ENCODE data around the gene GPA33. TPM values are rescaled to one million over a fixed set of nuclear protein-coding genes. Genes with fewer than 3 reads are reported as not detected.

The GPA33 gene
- total and polyA plus RNA-seq, 10 of the 15 experiments (the other 5 are each of a cell fraction or from before 2014, with no cell fraction given): 0.09 to 0.27 (median 0.21) TPM; not detected in 1

DNA sequence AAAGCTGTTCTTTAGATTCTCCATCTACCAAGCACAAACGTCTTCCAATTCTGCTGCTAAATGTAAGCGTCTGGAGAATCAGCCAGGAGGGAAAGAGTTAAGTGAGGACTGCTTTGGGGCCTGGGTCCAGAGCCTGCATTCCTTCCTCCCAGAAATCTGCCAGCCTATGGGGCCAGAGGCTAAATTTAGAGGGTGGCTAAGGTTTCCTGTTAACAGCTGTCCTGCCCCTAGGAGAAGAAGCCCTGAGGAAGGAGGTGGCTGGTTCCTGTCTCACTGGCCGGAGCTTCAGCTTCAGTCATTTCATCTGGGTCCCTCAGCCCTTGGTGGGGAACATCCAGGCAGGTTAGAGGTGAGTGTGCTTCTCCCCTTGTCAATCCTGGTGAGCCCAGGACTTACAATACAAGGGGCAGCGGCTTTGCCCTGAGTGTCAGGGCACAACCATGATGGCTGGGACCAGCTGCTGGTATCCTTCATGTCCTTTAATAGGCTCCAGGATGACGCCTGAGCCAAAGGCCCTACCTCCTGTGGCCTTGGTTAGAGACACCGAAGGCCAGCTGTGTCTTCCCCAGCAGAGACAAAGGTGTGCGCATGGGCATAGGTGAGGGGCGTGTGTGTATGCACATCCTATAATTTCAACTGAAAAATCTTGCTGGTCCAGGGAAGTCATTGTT lies 3.8 kb upstream of the GPA33 start, which contains the start of gene STYXL2:
Gene STYXL2 (plus strand): TSS at position 230 of the 671 bp plus-strand sequence. CDS start 775 bp downstream, outside the sequence.
- DNase-seq (ENCODE audit: low read depth, low spot score) (no peak), ATAC-seq (no peak), FAIRE-seq (no peak)
- no peaks in the 10 kb centered on the region; the same call in 2 of the 3 replicates for H3K9me3 ChIP-seq (replicated peaks; ENCODE audit: control insufficient read depth, insufficient read depth, low read length)
- no peak within 1 kb of the TSS for H3K4me3 ChIP-seq
- H3K79me2 ChIP-seq (ENCODE audit: control insufficient read depth, insufficient read depth, low read length): no peaks in the 10 kb centered on the region
- TF ChIP-seq, protein P1, sequence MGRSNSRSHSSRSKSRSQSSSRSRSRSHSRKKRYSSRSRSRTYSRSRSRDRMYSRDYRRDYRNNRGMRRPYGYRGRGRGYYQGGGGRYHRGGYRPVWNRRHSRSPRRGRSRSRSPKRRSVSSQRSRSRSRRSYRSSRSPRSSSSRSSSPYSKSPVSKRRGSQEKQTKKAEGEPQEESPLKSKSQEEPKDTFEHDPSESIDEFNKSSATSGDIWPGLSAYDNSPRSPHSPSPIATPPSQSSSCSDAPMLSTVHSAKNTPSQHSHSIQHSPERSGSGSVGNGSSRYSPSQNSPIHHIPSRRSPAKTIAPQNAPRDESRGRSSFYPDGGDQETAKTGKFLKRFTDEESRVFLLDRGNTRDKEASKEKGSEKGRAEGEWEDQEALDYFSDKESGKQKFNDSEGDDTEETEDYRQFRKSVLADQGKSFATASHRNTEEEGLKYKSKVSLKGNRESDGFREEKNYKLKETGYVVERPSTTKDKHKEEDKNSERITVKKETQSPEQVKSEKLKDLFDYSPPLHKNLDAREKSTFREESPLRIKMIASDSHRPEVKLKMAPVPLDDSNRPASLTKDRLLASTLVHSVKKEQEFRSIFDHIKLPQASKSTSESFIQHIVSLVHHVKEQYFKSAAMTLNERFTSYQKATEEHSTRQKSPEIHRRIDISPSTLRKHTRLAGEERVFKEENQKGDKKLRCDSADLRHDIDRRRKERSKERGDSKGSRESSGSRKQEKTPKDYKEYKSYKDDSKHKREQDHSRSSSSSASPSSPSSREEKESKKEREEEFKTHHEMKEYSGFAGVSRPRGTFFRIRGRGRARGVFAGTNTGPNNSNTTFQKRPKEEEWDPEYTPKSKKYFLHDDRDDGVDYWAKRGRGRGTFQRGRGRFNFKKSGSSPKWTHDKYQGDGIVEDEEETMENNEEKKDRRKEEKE (IDR thresholded peaks at IDR 0.05): no peak
- TF ChIP-seq SIX5 (IDR thresholded peaks at IDR 0.05; ENCODE audit: low read depth, low read length, severe bottlenecking) (no peak), NFYA (IDR thresholded peaks at IDR 0.05; ENCODE audit: borderline replicate concordance, low read depth, low read length) (no peak), KDM1A (IDR thresholded peaks at IDR 0.05; ENCODE audit: borderline replicate concordance) (no peak), EP300 (IDR thresholded peaks at IDR 0.05; ENCODE audit: borderline replicate concordance in 1 of 2, control insufficient read depth in 1 of 2, low read depth in 2 of 2, low read length in 2 of 2) (no peak), ZNF274 (IDR thresholded peaks at IDR 0.05; ENCODE audit: insufficient read depth, insufficient read length) (no peak), ESRRA (IDR thresholded peaks at IDR 0.05; ENCODE audit: low read length) (no peak), ZBED1 (IDR thresholded peaks at IDR 0.05; ENCODE audit: borderline replicate concordance) (no peak)
- TF ChIP-seq, protein P2, sequence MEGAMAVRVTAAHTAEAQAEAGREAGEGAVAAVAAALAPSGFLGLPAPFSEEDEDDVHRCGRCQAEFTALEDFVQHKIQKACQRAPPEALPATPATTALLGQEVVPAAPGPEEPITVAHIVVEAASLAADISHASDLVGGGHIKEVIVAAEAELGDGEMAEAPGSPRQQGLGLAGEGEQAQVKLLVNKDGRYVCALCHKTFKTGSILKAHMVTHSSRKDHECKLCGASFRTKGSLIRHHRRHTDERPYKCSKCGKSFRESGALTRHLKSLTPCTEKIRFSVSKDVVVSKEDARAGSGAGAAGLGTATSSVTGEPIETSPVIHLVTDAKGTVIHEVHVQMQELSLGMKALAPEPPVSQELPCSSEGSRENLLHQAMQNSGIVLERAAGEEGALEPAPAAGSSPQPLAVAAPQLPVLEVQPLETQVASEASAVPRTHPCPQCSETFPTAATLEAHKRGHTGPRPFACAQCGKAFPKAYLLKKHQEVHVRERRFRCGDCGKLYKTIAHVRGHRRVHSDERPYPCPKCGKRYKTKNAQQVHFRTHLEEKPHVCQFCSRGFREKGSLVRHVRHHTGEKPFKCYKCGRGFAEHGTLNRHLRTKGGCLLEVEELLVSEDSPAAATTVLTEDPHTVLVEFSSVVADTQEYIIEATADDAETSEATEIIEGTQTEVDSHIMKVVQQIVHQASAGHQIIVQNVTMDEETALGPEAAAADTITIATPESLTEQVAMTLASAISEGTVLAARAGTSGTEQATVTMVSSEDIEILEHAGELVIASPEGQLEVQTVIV (IDR thresholded peaks at IDR 0.05; ENCODE audit: borderline replicate concordance, partially characterized antibody): no peak
- TF ChIP-seq, protein P3, sequence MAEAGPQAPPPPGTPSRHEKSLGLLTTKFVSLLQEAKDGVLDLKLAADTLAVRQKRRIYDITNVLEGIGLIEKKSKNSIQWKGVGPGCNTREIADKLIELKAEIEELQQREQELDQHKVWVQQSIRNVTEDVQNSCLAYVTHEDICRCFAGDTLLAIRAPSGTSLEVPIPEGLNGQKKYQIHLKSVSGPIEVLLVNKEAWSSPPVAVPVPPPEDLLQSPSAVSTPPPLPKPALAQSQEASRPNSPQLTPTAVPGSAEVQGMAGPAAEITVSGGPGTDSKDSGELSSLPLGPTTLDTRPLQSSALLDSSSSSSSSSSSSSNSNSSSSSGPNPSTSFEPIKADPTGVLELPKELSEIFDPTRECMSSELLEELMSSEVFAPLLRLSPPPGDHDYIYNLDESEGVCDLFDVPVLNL (IDR thresholded peaks at IDR 0.05; ENCODE audit: low read depth, low read length): no peak
- CTCF ChIA-PET: interaction anchor here (1.5 to 2.2 kb wide), 4 partner anchors 10 to 184 kb away, joined by 3 to 7 read pairs (median 4); no protein-coding TSS in a partner anchor
- SMC1A ChIA-PET (ENCODE audit: uncharacterized antibody, unreplicated experiment): interaction anchor here (1.7 to 1.9 kb wide), 2 partner anchors 13 to 22 kb away, joined by 4 read pairs; no protein-coding TSS in a partner anchor
- in situ Hi-C loops (cut with MboI) (no loop called here), intact Hi-C loops (cut with micrococcal nuclease; ENCODE audit: unreplicated experiment) (no loop called here)
- POLR2A ChIA-PET: no interaction called here
- no peaks in the 10 kb centered on the region for H3K27me3 ChIP-seq (replicated peaks in 1 of 2; ENCODE audit: control insufficient read depth in 2 of 2, insufficient read depth in 2 of 2, low read length in 1 of 2)
- H3K27ac ChIP-seq (ENCODE audit: control insufficient read depth, insufficient read depth): no peak within 1 kb of the TSS
- H3K4me1 ChIP-seq (ENCODE audit: control insufficient read depth, insufficient read depth, low read length): peaks cover 11% of the 10 kb centered on the region; the same call in 1 of the 2 replicates
- RAD21 ChIA-PET (ENCODE audit: unreplicated experiment): no interaction called here
- H3K9ac ChIP-seq (ENCODE audit: control insufficient read depth, insufficient read depth, low read length): no peak within 1 kb of the TSS
- no peak within 1 kb of the TSS for H3K4me2 ChIP-seq (ENCODE audit: control insufficient read depth, insufficient read depth)
- no peaks in the 10 kb centered on the region for H3K36me3 ChIP-seq (ENCODE audit: control insufficient read depth in 2 of 2, insufficient read depth in 2 of 2, low read length in 1 of 2)
- no TSS peak for BruUV-seq (replicated peaks)
- H4K20me1 ChIP-seq (ENCODE audit: control insufficient read depth, insufficient read depth): no peaks in the 10 kb centered on the region
- WGBS (ENCODE audit: insufficient coverage, insufficient replicate concordance, low lambda C conversion rate, missing lambda C conversion rate): 73% methylated on average over 8 of the region's 8 CpGs
- H2AFZ ChIP-seq (ENCODE audit: control insufficient read depth, low read depth, low read length): no peak within 1 kb of the TSS
